Keratinocyte (primary cell): ENCODE data around the gene CD247. TPM values are rescaled to one million over a fixed set of nuclear protein-coding genes. Genes with fewer than 3 reads are reported as not detected.

ENCODE experiments used
- DNase-seq: peaks from one replicate; pipeline ENCODE4 v3.0.0-alpha.2; 2011; ENCODE audit warnings: low read depth, missing footprints, low spot score
- FAIRE-seq: peaks from 2 replicates; lab custom pipeline; 2011; peaks lifted over from hg19 to GRCh38; lab: Jason Lieb, UNC
- H2AFZ ChIP-seq: 2 replicates; pipeline ENCODE4 v1.6.0; 2012; ENCODE audit warnings: low read length, control low read depth, inconsistent platforms; ENCODE audit not compliant: control insufficient read depth
- H3K27ac ChIP-seq: 2 replicates; pipeline ENCODE4 v1.5.1; 2011; ENCODE audit warnings: low read length; ENCODE audit not compliant: control insufficient read depth, insufficient read depth
- H3K27me3 ChIP-seq: 3 replicates; pipeline ENCODE4 v1.6.0; 2011; ENCODE audit warnings: low read length; ENCODE audit not compliant: control insufficient read depth, insufficient read depth; ENCODE audit errors: extremely low read depth
- H3K36me3 ChIP-seq, 2 experiments: 2 replicates in 1 of 2; 3 replicates in 1 of 2; pipeline ENCODE4 v1.5.1; 2011; ENCODE audit warnings: low read length in 2 of 2, mild to moderate bottlenecking in 1 of 2; ENCODE audit not compliant: control insufficient read depth in 2 of 2, insufficient read depth in 2 of 2; ENCODE audit errors: extremely low read depth in 1 of 2
- H3K4me1 ChIP-seq: 3 replicates; pipeline ENCODE4 v1.5.1; 2011; ENCODE audit warnings: low read length; ENCODE audit not compliant: control insufficient read depth, insufficient read depth; ENCODE audit errors: extremely low read depth
- H3K4me2 ChIP-seq: 3 replicates; pipeline ENCODE4 v1.6.0; 2011; ENCODE audit warnings: low read depth, low read length; ENCODE audit not compliant: control insufficient read depth, insufficient read depth; ENCODE audit errors: extremely low read depth
- H3K4me3 ChIP-seq, 3 experiments: fragments of 200-600 bp in 1 of 3; sonication (generic) in 1 of 3; 2 replicates in 2 of 3; 3 replicates in 1 of 3; pipeline ENCODE4 v1.5.1; 2011 to 2016; ENCODE audit warnings: low read length in 3 of 3, mild to moderate bottlenecking in 3 of 3, control low read depth in 2 of 3, inconsistent platforms in 1 of 3, low read depth in 1 of 3, mixed read lengths in 1 of 3, mixed run types in 1 of 3, moderate library complexity in 1 of 3; ENCODE audit not compliant: control insufficient read depth in 2 of 3, insufficient read depth in 2 of 3; ENCODE audit errors: extremely low read depth in 1 of 3
- H3K79me2 ChIP-seq: 2 replicates; pipeline ENCODE4 v1.6.0; 2012; ENCODE audit warnings: low read length; ENCODE audit not compliant: control insufficient read depth, insufficient read depth
- H3K9ac ChIP-seq: 3 replicates; pipeline ENCODE4 v1.6.0; 2011; ENCODE audit warnings: low read length; ENCODE audit not compliant: control insufficient read depth, insufficient read depth; ENCODE audit errors: extremely low read depth
- H3K9me1 ChIP-seq: 3 replicates; pipeline ENCODE4 v1.6.0; 2011; ENCODE audit warnings: low read length; ENCODE audit not compliant: control insufficient read depth, insufficient read depth; ENCODE audit errors: extremely low read depth
- H3K9me3 ChIP-seq: 2 replicates; pipeline ENCODE4 v1.5.1; 2012; ENCODE audit warnings: low read depth, low read length; ENCODE audit not compliant: control insufficient read depth
- H4K20me1 ChIP-seq: 3 replicates; pipeline ENCODE4 v1.6.0; 2011; ENCODE audit warnings: low read length; ENCODE audit not compliant: control insufficient read depth, insufficient read depth; ENCODE audit errors: extremely low read depth
- CTCF ChIP-seq, 3 experiments: IDR thresholded peaks in 1 of 3; conservative IDR thresholded peaks in 1 of 3; optimal IDR thresholded peaks in 1 of 3; 2 replicates in 2 of 3; 3 replicates in 1 of 3; pipeline versions ENCODE3 to v1.5.1; 2011; ENCODE audit warnings: low read length in 3 of 3, mild to moderate bottlenecking in 3 of 3, moderate library complexity in 2 of 3, control low read depth in 1 of 3, inconsistent platforms in 1 of 3; ENCODE audit not compliant: insufficient read depth in 2 of 3; ENCODE audit errors: extremely low read depth in 1 of 3
- EZH2 ChIP-seq: IDR thresholded peaks from one replicate; pipeline ENCODE4 v1.6.1; 2012; ENCODE audit warnings: inconsistent platforms, mild to moderate bottlenecking, low read length, moderate library complexity
- dilution Hi-C: fragments of 300-500 bp; cut with MboI; formaldehyde crosslinking; loops from one replicate; pipeline ENCODE4 v1.7.0; 2020; ENCODE audit warnings: low sequenced_read_pairs; ENCODE audit not compliant: extremely low pct_ligation_motif_present
- polyA plus RNA-seq, 5 experiments: library from polyadenylated mRNA; depleted of rRNA in 3 of 5; stranded (reverse) in 3 of 5; stranded (forward) in 1 of 5; unstranded in 1 of 5; fragments of >200 nt; gene quantifications; 1 replicate in 1 of 5; 2 replicates in 3 of 5; 3 replicates in 1 of 5; pipeline versions ENCODE4 v1.2.1 to v1.2.3, GENCODE V29; 2011 to 2012; ENCODE audit warnings: missing spikeins in 2 of 5, low read depth in 1 of 5, low replicate concordance in 1 of 5

Gene CD247
- polyA plus RNA-seq, 1 donor (not counting 4 experiments of a cell fraction or from before 2014, with no cell fraction given): not detected

- FAIRE-seq: no peak
- Histone ChIP-seq H3K27ac (no peak overlapping the region), H3K27me3 (no peaks in the 10 kb centered on the region), H3K4me2 (no peak overlapping the region), H3K79me2 (no peaks in the 10 kb centered on the region), H2AFZ (no peak overlapping the region), H3K4me1 (peaks cover 12% of the 10 kb centered on the region), H3K9ac (no peak overlapping the region), H3K9me3 (no peaks in the 10 kb centered on the region), H4K20me1 (no peaks in the 10 kb centered on the region), H3K9me1 (no peaks in the 10 kb centered on the region), H3K36me3 (no peaks in the 10 kb centered on the region), H3K4me3 (no peak overlapping the region)
- DNase-seq: no peak
- dilution Hi-C loops: no loop called here
- no peak for TF ChIP-seq CTCF (optimal IDR thresholded peaks at IDR 0.05 in 1 of 3, IDR thresholded peaks at IDR 0.05 in 1 of 3, conservative IDR thresholded peaks at IDR 0.05 in 1 of 3; ENCODE audit: extremely low read depth in 1 of 3, insufficient read depth in 2 of 3, low read length in 3 of 3)
- no peak for TF ChIP-seq EZH2
Observed at GRCh38 chr1:167428395-167428794, 89.9 kb downstream of the CD247 start.

- H3K4me3 ChIP-seq: no peak overlapping the region
- H3K27ac ChIP-seq: no peak overlapping the region
- no peaks in the 10 kb centered on the region for H4K20me1 ChIP-seq
- no peak overlapping the region for H3K9ac ChIP-seq
- no peak overlapping the region for H3K4me2 ChIP-seq
- H3K79me2 ChIP-seq: no peaks in the 10 kb centered on the region
- DNase-seq (no peak), FAIRE-seq (no peak)
- TF ChIP-seq CTCF (optimal IDR thresholded peaks at IDR 0.05 in 1 of 3, IDR thresholded peaks at IDR 0.05 in 1 of 3, conservative IDR thresholded peaks at IDR 0.05 in 1 of 3; ENCODE audit: extremely low read depth in 1 of 3, insufficient read depth in 2 of 3, low read length in 3 of 3) (no peak), EZH2 (no peak)
- peaks cover 12% of the 10 kb centered on the region for H3K4me1 ChIP-seq
- no peaks in the 10 kb centered on the region for H3K9me1 ChIP-seq
- no peaks in the 10 kb centered on the region for H3K9me3 ChIP-seq
- H3K36me3 ChIP-seq: no peaks in the 10 kb centered on the region
- no peak overlapping the region for H2AFZ ChIP-seq
- dilution Hi-C loops: no loop called here
- H3K27me3 ChIP-seq: no peaks in the 10 kb centered on the region
Observed at GRCh38 chr1:167427848-167428247, 90.5 kb downstream of the CD247 start.
